Hypothalamus (tissue), 51 donors: ENCODE results near the gene CHMP4B.

ENCODE experiments used
- DNase-seq, 51 donors: peaks; one replicate each; lab custom pipeline; 2025; lab: John Stamatoyannopoulos, UW

Gene CHMP4B

DNA sequence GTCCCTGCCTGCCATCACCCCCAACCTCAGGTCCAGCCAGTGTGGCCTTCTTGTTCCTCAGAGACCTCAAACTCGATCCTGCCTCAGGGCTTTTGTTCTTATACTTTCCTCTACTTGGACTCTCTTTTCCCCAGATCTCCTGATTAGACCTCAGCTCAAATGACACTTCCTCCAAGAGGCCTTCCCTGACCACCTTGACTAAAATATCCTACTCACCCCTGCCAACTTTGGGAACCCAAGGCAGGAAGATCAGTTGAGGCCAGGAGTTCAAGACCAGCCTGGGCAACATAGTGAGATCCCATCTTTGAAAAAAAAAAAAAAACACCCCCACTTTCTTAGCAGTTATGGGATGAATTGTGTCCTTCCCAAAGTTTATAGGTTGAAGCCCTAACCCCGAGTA lies 73.5 kb downstream of the CHMP4B start:
- DNase-seq, result no peak

DNA sequence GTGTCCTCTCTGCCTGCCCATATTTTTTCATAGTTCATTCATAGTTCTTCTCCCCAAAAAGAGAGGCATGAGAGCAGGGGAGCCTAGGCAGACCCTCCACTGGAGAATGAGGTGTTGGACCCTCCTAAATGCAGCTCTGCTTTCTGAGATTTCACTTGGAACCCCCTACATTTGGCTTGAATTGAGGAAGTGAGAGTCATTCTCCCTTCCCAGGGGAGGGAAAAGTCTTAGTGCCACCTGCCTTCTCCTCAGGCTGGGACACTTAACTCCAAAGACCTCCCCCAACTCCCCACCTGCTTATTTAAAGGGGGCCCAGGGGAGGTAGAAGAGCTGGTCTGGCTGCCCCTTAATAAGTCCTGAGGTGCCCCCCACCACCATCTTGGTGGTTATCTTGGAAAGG lies 78.2 kb downstream of the CHMP4B start:
- no peak for DNase-seq

DNA sequence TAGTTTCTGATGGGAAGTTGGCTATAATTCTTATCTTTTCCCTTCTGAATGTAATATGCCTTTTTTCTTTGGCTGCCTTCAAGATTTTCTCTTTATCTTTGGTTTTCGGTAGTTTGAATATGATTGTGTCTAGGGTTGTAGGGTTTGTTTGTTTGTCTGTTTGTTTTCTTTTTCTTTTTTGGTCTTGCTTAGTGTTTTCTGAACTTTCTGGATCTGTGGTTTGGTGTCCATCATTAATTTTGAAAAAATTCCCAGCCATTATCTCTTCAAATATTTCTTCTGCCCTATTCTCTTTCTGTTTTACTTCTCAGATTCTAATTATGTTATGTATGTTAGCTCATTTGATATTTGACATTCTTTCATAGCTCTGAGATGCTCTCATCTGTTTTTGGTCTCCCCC lies 79.4 kb downstream of the CHMP4B start:
- DNase-seq, result no peak

DNA sequence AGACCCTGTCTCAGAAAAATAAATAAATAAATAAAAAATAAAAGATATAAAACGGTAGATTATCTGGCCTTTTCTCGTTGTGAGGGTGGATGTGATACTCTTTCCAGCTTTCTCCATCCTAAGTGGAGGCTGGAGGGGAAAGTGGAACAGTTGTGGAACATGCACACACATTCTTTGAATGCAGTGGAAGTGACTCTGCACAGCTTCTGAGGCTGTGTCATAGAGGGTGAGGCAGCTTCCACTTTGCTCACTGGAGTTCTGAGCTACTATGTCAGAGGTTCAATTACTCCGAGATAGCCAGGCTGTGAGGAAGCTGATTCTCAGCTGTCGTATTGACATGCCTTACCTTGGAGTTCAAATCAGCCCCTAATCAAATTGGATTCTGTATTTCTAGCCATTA lies 82.2 kb downstream of the CHMP4B start:
- no peak for DNase-seq

DNA sequence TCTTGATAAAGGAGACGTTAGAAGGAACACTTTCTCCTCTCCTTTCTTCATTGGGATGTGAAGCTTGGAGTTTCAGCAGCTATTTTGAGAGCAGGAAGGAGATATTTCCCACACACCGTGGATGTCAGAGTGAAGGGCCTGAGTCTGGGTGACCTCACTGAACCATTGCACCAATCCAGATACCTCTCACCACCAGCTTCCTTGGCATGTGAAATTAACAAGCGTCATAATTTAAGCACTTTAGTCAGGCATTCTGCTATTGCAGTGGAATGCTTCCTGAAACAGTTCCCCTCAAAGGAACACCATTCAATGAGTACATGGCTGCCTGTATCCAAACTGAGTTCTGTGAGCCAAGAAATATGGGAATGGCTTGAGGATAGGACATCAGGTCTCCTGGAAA lies 83.7 kb downstream of the CHMP4B start:
- no peak for DNase-seq

DNA sequence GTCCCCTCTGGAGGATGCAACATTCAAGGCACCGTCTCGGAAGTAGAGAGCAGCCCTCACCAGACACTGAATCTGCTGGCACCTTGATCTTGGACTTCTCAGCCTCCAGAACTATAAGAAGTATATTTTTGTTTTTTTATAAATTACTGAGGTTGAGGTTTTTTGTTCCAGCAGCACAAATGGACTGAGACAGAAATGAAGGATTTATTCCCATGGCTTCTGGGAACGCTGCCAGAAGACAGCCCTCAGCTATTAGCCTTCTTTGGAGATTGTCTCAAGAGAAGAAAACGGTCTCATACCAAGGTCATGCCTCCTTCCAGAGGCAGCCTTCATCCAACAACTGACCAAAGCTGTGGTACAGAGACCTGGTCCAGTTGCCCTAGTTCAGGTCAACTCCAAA lies 85.4 kb downstream of the CHMP4B start:
- no peak for DNase-seq

DNA sequence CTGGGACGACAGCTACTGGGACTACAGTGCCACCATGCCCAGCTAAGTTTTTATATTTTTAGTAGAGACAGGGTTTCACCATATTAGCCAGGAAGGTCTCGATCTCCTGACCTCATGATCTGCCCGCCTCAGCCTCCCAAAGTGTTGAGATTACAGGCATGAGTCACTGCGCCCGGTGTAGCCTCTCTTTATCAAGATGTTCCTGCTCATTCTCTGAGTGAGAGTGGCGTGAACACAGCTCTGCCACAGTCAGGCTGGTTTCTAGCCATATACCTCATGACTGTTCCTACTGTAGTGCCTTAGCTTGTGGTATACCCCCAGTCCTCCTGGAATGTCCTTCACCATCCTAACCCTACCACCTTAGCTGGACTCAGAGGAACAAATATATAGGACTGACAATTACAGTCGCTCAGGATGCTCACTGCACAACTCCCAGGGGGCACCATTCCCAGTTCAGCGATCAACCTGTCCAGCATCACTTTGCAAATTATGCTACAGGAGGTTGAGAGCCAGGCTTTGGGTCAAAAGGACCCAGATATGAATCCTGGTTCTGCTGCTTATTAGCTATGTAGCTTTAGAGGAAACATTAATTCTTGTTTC lies 86.3 kb downstream of the CHMP4B start:
- DNase-seq, result no peak

DNA sequence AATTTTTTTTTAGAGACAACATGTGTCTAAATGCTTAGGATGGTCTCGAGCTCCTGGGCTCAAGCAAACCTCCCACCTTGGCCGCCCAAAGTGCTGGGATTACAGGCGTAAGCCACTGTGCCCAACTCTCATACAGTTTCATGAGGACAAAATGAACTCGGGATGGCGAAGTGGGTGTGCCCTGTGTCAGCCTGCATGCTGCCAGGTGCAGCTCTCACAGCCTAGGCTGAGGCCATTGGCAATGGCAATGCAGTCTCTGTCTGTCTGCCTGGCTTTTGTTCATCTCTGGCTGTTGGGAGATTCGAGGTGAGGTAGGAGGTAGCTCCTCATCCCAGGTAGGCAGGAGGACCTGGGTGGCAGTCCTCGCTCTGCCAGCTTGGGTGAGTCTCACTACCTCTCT lies 88.0 kb downstream of the CHMP4B start:
- DNase-seq, result no peak

DNA sequence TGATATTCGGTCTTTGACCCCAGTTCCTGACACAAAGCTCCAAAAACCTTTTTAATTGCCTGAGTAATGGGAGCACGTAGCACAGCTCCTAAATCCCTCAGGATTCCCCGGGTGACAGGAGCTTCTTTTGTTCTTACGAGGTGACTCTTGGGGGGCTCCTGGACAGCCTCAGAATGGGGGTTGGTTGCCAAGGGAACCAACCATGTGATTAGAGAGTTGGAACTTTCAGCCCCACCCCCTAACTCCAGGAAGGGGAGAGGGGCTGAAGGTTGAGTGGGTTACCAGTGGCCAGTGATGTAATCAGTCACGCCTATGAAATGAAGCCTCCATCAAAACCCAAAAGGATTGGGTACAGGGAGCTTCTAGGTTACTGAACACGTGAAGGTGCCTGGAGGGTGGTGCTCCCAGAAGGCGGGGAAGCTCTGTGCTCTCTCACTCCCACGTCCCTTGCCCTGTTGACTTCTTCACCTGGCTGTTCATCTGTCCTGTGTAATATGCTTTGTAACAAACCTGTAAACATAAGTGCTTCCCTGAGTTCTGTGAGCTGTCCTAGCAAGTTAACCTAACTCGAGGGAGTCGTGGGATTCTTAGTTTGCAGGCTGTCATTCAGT lies 89.5 kb downstream of the CHMP4B start:
- no peak for DNase-seq

DNA sequence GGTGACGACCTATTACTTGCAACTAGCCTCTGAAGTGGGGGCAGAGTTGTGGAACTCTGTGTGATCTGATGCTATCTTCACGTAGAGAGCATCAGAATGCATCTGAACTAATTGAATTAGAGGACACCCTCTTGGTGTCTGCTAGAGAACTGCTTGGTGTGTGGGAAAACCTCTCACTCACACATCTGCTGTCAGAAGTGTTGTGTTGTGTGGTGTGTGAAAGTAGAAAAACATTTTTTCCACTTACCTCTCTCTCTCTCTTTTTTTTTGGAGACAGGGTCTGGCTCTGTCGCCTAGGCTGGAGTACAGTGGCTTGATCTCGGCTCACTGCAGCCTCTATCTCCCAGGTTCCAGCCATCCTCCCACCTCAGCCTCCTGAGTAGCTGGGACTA lies 90.0 kb downstream of the CHMP4B start:
- DNase-seq, result no peak

DNA sequence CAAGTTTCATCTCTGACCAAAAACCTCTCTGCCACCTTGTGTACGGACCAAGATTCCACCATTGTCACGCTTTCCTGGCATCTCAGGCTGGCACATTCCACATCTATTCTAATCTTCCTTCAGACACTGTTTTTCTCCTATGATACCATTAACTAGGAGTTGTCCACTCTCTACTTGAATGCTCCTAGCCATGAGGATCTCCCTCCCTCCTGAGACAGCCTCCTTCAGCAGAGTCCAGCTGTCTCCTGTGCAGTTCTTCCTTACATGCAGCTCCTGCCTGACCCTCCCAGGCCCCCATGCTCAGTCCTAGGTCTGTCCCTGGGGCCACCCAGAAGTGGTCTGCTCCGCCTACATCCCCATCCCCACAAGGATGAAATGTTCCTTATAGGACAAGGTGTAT lies 90.9 kb downstream of the CHMP4B start:
- DNase-seq, result no peak
